GM06990 (cell line): ENCODE results near the gene SLC25A14.
A peak's percentile ranks its signal among the peaks of the same experiment; 100 is the strongest.

Experiments used
- DNase-seq: peaks from one replicate; pipeline ENCODE4 v3.0.0-alpha.2; 2011; ENCODE audit not compliant: insufficient read length; ENCODE audit errors: extremely low read depth
- H3K27me3 ChIP-seq: replicated peaks from 2 replicates; pipeline ENCODE4 v1.6.0; 2011; ENCODE audit warnings: low read length; ENCODE audit not compliant: control insufficient read depth, insufficient read depth
- H3K36me3 ChIP-seq: 2 replicates; pipeline ENCODE4 v1.5.1; 2011; ENCODE audit warnings: low read length; ENCODE audit not compliant: control insufficient read depth, insufficient read depth
- H3K4me3 ChIP-seq: replicated peaks from 2 replicates; pipeline ENCODE4 v1.5.1; 2011; ENCODE audit warnings: low read depth, mild to moderate bottlenecking, control low read depth, low read length
- TF ChIP-seq, protein P1 (sequence below): IDR thresholded peaks from 2 replicates; pipeline ENCODE4 v1.5.1; 2011; ENCODE audit warnings: low read length, control low read depth, mild to moderate bottlenecking, inconsistent platforms; ENCODE audit not compliant: insufficient read depth, poor library complexity, severe bottlenecking

The SLC25A14 gene, protein sequence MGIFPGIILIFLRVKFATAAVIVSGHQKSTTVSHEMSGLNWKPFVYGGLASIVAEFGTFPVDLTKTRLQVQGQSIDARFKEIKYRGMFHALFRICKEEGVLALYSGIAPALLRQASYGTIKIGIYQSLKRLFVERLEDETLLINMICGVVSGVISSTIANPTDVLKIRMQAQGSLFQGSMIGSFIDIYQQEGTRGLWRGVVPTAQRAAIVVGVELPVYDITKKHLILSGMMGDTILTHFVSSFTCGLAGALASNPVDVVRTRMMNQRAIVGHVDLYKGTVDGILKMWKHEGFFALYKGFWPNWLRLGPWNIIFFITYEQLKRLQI

DNA sequence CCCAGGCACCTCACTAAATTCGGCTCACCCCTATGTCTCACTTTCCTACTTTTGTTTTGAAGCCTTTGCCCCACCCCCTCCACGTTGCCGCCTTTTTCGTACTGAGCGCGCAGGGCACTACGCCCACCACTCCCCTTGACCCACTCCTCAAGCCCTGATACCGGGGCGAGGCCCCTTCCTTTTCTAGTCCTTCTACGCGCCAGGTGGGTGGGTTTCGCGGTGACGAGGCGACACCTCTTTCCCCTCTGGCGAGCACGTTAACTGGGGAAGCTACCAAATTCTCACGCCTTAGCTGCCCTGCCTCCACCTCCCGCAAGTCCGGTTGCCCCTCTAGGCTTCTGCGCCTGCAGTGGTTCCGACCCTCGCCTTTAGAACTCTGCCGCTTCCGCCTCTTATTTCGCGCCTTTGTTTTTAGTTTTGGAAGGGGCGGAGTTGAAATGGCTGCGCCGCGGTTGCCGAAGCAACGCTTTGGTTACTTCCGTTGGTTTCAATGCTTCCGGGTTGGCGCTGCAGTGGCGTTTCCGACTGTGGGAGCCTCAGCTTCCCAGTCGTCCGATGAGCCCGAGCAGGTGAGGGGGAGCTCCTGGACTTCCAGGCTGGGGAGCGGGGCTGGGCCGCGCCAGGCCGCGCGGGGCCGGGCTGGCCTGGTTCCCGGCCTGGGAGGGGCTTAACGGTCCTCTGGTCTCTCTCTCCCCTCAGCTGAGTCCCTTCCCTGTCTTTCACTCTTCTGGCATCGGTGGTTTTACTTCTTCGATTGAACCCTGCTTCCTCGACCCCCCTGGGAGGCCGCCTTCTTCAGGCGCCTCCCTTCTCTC lies at the start of gene SLC25A14:
Gene SLC25A14, plus strand, starts transcription at position 512 of the 815 bp plus-strand sequence. CDS start 360 bp downstream, outside the sequence.
- Histone ChIP-seq H3K36me3 (no peaks in the 10 kb centered on the region), H3K4me3 (peak within 1 kb of the TSS; percentile 75), H3K27me3 (no peaks in the 10 kb centered on the region)
- peak; percentile 65 for DNase-seq
- TF ChIP-seq, protein P1, sequence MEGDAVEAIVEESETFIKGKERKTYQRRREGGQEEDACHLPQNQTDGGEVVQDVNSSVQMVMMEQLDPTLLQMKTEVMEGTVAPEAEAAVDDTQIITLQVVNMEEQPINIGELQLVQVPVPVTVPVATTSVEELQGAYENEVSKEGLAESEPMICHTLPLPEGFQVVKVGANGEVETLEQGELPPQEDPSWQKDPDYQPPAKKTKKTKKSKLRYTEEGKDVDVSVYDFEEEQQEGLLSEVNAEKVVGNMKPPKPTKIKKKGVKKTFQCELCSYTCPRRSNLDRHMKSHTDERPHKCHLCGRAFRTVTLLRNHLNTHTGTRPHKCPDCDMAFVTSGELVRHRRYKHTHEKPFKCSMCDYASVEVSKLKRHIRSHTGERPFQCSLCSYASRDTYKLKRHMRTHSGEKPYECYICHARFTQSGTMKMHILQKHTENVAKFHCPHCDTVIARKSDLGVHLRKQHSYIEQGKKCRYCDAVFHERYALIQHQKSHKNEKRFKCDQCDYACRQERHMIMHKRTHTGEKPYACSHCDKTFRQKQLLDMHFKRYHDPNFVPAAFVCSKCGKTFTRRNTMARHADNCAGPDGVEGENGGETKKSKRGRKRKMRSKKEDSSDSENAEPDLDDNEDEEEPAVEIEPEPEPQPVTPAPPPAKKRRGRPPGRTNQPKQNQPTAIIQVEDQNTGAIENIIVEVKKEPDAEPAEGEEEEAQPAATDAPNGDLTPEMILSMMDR, result no peak

DNA sequence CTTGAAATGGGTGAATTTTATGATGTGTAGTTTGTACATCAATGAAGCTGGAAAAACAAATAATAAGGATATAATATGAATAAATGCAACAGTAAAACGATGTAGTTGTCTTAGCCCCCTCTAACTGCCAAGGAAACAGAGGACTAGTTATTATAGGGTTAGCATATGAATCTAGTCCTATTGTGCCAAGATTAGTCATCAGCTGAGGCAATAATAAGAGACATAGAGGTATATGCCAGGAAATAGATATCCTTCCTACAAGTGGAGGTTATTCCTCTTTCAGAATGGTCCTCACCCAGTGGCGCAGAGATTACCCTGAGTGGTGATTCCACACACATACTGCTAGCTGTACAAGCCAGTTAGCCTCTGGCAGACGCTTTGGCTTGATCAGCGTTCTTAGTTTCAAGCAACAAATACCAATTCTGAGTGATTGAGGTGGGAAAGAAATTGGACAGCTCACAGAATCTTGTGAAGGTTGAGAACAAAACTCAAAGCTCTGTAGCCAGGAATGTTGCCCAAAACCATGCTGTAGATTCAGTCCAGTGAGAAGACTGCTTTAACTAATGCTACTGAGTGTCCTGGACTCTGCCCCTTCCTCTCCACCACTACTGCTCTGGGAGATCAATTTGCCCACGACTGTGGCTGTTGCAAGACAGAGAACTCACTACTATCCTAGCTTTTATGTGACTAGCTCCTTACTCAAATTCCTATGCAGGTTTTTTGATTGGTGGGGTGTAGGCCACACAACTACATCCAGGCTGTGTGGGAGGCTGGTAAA lies 44.0 kb upstream of the SLC25A14 start:
- TF ChIP-seq, protein P1, result no peak
- no peak for DNase-seq
- H3K4me3 ChIP-seq, result no peak overlapping the region
- no peaks in the 10 kb centered on the region; the same call in 1 of the 2 replicates for H3K27me3 ChIP-seq
- no peaks in the 10 kb centered on the region for H3K36me3 ChIP-seq

DNA sequence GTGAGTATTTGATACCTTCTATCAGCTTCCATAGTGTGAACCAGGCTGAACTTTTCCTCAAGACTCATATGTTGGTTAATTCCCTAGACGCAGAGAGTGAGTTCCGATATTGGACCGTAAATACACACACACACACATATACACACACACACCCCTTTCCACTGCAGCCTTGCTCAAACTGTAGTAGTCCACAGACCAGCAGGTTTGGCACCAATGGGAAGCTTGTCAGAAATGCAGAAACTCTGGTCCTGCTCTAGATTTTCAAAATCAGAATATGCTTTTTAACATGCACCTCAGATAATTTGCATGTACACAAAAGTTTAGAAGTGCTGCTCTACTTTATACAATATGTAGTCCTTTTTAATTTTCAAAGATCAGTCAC lies 43.4 kb upstream of the SLC25A14 start:
- no peak for DNase-seq
- Histone ChIP-seq H3K36me3 (no peaks in the 10 kb centered on the region), H3K4me3 (no peak overlapping the region), H3K27me3 (no peaks in the 10 kb centered on the region; the same call in 1 of the 2 replicates)
- TF ChIP-seq, protein P1, result no peak

DNA sequence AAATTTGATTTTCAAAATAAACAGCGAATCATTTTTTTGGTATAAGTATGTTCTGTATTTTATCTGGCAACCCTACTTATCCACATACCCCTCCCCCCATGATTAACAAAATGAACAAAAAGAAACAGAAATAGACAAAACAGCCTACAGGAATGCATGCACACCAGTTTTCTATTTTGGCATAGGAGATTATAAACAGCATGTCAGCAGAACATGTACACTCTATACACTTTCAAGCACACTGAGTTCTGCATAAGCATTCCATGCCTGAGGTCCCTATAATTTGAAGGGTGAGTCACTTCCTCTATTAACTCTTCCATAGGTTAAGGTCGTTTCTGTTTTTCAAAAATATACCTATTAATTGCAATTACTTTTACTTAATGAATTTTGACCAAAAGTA lies 43.0 kb upstream of the SLC25A14 start:
- no peaks in the 10 kb centered on the region; the same call in 1 of the 2 replicates for H3K27me3 ChIP-seq
- TF ChIP-seq, protein P1, result no peak
- no peak overlapping the region for H3K4me3 ChIP-seq
- H3K36me3 ChIP-seq, result no peaks in the 10 kb centered on the region
- no peak for DNase-seq

DNA sequence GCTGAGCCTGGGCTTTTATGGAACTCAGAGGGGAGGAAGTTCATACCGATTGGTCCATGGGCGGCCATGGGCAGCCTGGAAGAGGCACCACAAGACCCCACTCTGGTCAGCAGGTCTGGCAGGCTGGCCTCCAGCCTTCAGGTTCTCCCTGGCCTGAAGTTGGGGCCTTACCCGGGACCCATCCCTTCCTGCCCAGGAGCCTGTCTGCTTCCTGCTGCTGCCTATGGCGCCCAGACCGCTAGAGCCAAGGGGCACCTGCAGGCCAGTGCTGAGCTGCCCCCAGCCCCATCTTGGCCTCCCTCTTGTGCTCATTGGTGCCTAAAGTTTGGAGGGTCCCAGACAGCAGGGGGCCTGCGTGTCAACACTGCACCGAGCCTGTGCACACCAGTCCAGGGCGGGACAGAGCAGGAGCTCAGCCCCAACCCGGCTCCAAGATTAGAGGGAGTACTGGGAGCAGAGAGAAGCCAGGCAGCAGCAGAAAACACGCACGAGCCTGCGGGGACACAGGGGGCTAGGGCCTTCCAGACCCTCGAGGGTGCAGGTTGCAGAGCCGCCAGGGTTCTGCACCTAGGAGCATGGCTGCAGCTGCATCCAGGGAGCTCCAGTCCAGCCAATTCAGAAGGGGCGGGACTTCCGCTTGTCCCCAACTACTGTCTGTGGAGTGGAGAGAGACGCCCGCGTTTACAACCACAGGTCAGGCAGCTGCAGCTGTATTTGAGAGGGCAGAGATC lies 40.3 kb upstream of the SLC25A14 start:
- H3K4me3 ChIP-seq, result no peak overlapping the region
- H3K27me3 ChIP-seq, result no peaks in the 10 kb centered on the region
- no peak for DNase-seq

More for the DNA sequence above, 40.3 kb upstream of the SLC25A14 start:
- no peaks in the 10 kb centered on the region for H3K36me3 ChIP-seq
- TF ChIP-seq, protein P1, result no peak
